WI38 (cell line): ENCODE results near the gene RPA3.

Experiments
- H3K4me3 ChIP-seq: 2 replicates; pipeline ENCODE4 v1.5.1; 2011; ENCODE audit warnings: low read depth, mild to moderate bottlenecking, control low read depth, low read length
- CTCF ChIP-seq: IDR thresholded peaks from 2 replicates; pipeline ENCODE4 v1.5.1; 2012; ENCODE audit warnings: low read depth, mild to moderate bottlenecking, control low read depth, low read length

RPA3 gene

GRCh38 chr7:7756577-7756976 lies 38.2 kb upstream of the RPA3 start:
- no peak for TF ChIP-seq CTCF
- H3K4me3 ChIP-seq, result no peak overlapping the region

DNA sequence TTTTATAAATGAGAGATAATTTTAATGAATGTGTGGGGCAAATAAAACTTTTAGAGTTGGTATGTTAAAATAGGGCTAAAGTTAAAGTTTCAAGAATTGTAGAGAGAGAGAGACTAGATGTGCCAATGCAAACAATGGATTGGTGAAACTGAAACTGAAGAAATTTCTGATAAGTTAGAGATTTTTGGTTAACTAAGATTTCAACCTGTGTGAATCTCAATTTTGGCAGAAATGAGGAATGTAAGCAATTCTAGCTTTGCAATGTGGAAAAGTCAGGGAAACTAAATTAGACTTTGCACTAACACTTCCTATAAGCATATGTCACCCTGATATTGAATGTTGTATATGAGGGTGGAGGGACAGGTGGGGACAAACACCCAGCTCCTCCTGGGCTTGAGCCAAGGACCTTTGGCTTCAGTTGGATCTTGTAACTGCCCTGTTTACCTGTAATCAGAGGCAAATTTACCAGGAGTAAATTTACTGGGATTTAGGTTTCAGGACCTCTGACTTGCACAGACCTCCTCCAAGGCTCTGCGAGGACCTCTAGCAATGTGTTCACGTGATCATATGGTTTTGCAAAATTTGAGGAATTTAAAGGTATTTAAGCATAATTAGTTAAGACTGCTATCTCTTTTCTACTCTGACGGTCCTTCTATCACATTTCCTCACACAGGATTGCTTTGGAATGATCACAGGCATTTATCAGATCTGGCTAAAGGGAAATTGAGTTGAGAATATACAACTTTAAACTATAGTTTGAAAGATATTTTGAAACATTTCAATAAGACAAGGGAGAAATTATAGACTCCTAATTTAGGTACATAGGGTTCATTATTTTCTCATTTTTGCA lies 33.1 kb upstream of the RPA3 start:
- H3K4me3 ChIP-seq, result no peak overlapping the region
- TF ChIP-seq CTCF, result no peak

GRCh38 chr7:7750571-7751242 lies 32.3 kb upstream of the RPA3 start:
- H3K4me3 ChIP-seq, result no peak overlapping the region
- TF ChIP-seq CTCF, result no peak

- no peak overlapping the region for H3K4me3 ChIP-seq
- no peak for TF ChIP-seq CTCF
Observed at GRCh38 chr7:7746458-7746857, 28.1 kb upstream of the RPA3 start.

DNA sequence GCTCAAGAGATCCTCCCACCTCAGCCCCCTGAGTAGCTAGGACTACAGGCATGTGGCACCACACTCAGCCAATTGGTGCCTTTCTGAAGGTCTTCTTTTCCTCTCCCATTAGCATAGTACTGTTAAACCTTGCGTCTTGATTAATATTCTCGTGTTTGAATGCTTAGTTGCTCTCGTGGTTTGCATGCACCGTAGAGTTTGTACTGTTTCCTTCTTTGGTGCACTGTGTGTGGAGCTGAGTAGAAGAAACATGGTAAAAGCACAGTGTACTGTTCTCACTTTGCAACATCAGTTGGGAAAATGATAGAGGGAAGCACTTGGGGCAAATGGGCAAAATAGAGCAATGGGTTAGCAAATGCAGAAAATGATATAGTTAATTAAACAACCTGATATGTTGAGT lies 27.6 kb upstream of the RPA3 start:
- TF ChIP-seq CTCF, result no peak
- no peak overlapping the region for H3K4me3 ChIP-seq

DNA sequence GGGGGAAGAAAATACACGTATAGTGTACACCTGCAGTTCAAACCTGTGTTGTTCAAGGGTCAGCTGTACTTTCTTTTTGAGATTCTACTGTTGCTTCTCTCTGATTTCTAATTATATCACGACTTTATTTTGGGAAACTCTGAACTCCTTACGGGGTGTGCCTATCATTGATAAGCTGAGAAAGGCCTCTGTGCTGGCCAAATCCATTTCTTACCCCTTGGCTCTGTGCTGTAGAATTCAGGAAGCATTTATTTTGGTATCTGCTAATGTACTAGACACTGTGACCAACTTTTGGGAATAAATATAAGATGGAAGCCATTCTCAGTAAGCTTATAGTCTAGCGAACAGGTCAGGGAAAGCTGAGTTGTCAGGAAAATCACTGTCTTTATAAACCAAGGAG lies 26.9 kb upstream of the RPA3 start:
- H3K4me3 ChIP-seq, result no peak overlapping the region
- no peak for TF ChIP-seq CTCF

DNA sequence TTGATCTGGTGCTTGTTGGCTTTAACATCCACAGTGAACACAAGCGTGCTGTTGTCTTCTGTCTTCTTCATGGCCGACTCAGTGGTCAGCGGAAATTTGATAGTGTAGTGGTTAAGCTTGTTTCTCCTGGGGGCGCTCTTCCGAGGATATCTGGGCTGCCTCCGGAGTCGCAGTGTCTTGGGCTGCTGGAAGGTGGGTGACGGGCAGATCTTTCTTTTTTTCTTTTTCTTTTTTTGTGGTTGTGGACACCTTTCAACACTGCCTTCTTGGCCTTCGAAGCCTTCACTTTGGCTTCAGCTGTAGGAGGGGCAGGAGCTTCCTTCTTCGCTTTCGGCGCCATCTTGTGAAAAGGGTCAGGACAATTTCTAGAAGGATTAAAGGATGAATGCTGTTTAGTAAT lies 23.8 kb upstream of the RPA3 start:
- no peak for TF ChIP-seq CTCF
- H3K4me3 ChIP-seq, result no peak overlapping the region
